Measurements from ENCODE around the gene DAPK3.
A peak's percentile ranks its signal among the peaks of the same experiment; 100 is the strongest.
"Not testable (repeated sequence)": the region's sequence is repeated elsewhere in the genome, so short reads cannot be mapped to it uniquely, and the experiment has no call there.

The DAPK3 gene

GRCh38 chr19:3970808-3971598, at the start of gene DAPK3:
TSS of gene DAPK3 (minus strand) at chr19:3971099. CDS start at chr19:3969735, 1,364 bp downstream.
- DNase-seq (ENCODE audit: low read depth, low spot score) = peak; percentile 89

GRCh38 chr19:4019578-4019977, 48.7 kb upstream of the DAPK3 start:
- DNase-seq (ENCODE audit: low read depth, low spot score) = no peak

- no peak for DNase-seq (ENCODE audit: low read depth, low spot score)
These were observed 48.0 kb upstream of the DAPK3 start for GRCh38 chr19:4018775-4019504.

GRCh38 chr19:4018140-4018613, 47.3 kb upstream of the DAPK3 start:
- no peak for DNase-seq (ENCODE audit: low read depth, low spot score)

- DNase-seq (ENCODE audit: low read depth, low spot score) = no peak
These were observed 46.2 kb upstream of the DAPK3 start for GRCh38 chr19:4016903-4017638.

- DNase-seq (ENCODE audit: low read depth, low spot score) = no peak
These were observed 45.6 kb upstream of the DAPK3 start for GRCh38 chr19:4016486-4016885.

- no peak for DNase-seq (ENCODE audit: low read depth, low spot score)
These were observed 45.0 kb upstream of the DAPK3 start for GRCh38 chr19:4015705-4016402.

- DNase-seq (ENCODE audit: low read depth, low spot score) = no peak
These were observed 43.9 kb upstream of the DAPK3 start for GRCh38 chr19:4014541-4015491.

GRCh38 chr19:4013886-4014540, 43.1 kb upstream of the DAPK3 start:
- DNase-seq (ENCODE audit: low read depth, low spot score) = no peak

GRCh38 chr19:4012975-4013634, 42.2 kb upstream of the DAPK3 start:
- no peak for DNase-seq (ENCODE audit: low read depth, low spot score)

GRCh38 chr19:4012092-4012974, 41.4 kb upstream of the DAPK3 start:
- no peak for DNase-seq (ENCODE audit: low read depth, low spot score)

- not testable (repeated sequence) for DNase-seq (ENCODE audit: low read depth, low spot score)
These were observed 40.5 kb upstream of the DAPK3 start for GRCh38 chr19:4011430-4011829.

- DNase-seq (ENCODE audit: low read depth, low spot score) = no peak
These were observed 39.9 kb upstream of the DAPK3 start for GRCh38 chr19:4010808-4011110.

GRCh38 chr19:4009990-4010807, 39.3 kb upstream of the DAPK3 start:
- no peak for DNase-seq (ENCODE audit: low read depth, low spot score)

- DNase-seq (ENCODE audit: low read depth, low spot score) = no peak
These were observed 37.1 kb upstream of the DAPK3 start for GRCh38 chr19:4007836-4008539.

GRCh38 chr19:4007021-4007835, 36.3 kb upstream of the DAPK3 start, which contains the start of gene PIAS4:
TSS of gene PIAS4 (plus strand) at chr19:4007736. CDS start at chr19:4007761, 25 bp downstream.
- peak; percentile 91 for DNase-seq (ENCODE audit: low read depth, low spot score)
